ENCODE data around the gene FSTL5.
"Not testable (repeated sequence)": the region's sequence is repeated elsewhere in the genome, so short reads cannot be mapped to it uniquely, and the experiment has no call there.

The FSTL5 gene

GRCh38 chr4:161767116-161767515 lies 396.7 kb downstream of the FSTL5 start:
- Histone ChIP-seq H3K9me3 (ENCODE audit: insufficient read depth, low read length, severe bottlenecking) (peaks cover 2% of the 10 kb centered on the region), H3K4me2 (ENCODE audit: insufficient read depth, low read length) (no peak overlapping the region), H3K4me3 (ENCODE audit: low read depth in 1 of 2, low read length in 2 of 2) (no peak overlapping the region), H3K79me2 (ENCODE audit: insufficient read depth, low read length) (no peaks in the 10 kb centered on the region), H3K4me1 (ENCODE audit: insufficient read depth, low read length) (no peaks in the 10 kb centered on the region), H3K9ac (ENCODE audit: low read depth, low read length) (no peak overlapping the region), H2AFZ (ENCODE audit: low read depth, low read length) (no peak overlapping the region), H3K27ac (ENCODE audit: low read length) (no peak overlapping the region), H3K27me3 (ENCODE audit: insufficient read depth, low read length, poor library complexity) (no peaks in the 10 kb centered on the region), H3K36me3 (ENCODE audit: insufficient read depth, low read length) (no peaks in the 10 kb centered on the region), H4K20me1 (ENCODE audit: insufficient read depth, low read length) (no peaks in the 10 kb centered on the region)
- no peak for TF ChIP-seq EZH2 (IDR thresholded peaks at IDR 0.05; ENCODE audit: borderline replicate concordance, low read depth, low read length, severe bottlenecking)
- no peak for TF ChIP-seq CTCF (IDR thresholded peaks at IDR 0.05; ENCODE audit: borderline replicate concordance, extremely low read depth, low read length, poor library complexity, severe bottlenecking)
- DNase-seq (no peak), ATAC-seq (ENCODE audit: insufficient read depth, low read depth) (no peak)

DNA sequence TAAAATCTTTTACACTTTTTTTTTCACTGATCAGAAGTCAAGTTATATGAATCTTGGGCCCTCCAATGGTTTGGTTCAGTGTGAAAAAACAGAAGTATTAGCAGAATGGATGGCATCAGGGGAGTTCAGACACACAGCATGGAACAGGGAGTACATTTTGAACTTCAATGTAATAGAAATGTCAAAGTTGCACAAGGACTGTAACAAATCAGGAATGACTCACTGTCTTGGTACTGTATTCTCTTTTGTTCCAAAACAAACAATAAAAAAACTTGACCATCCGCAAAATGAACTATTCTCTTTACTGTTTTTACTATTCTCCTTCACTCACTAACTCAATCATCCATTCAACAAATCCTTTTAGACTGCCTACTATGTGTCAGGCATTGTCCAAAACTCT lies 401.0 kb downstream of the FSTL5 start:
- TF ChIP-seq CTCF (IDR thresholded peaks at IDR 0.05; ENCODE audit: borderline replicate concordance, extremely low read depth, low read length, poor library complexity, severe bottlenecking) (no peak), EZH2 (IDR thresholded peaks at IDR 0.05; ENCODE audit: borderline replicate concordance, low read depth, low read length, severe bottlenecking) (no peak)
- DNase-seq (no peak), ATAC-seq (ENCODE audit: insufficient read depth, low read depth) (no peak)
- Histone ChIP-seq H3K79me2 (ENCODE audit: insufficient read depth, low read length) (no peaks in the 10 kb centered on the region), H3K36me3 (ENCODE audit: insufficient read depth, low read length) (no peaks in the 10 kb centered on the region), H3K4me2 (ENCODE audit: insufficient read depth, low read length) (no peak overlapping the region), H3K4me1 (ENCODE audit: insufficient read depth, low read length) (no peaks in the 10 kb centered on the region), H4K20me1 (ENCODE audit: insufficient read depth, low read length) (no peaks in the 10 kb centered on the region), H3K27ac (ENCODE audit: low read length) (no peak overlapping the region), H2AFZ (ENCODE audit: low read depth, low read length) (no peak overlapping the region), H3K27me3 (ENCODE audit: insufficient read depth, low read length, poor library complexity) (no peaks in the 10 kb centered on the region), H3K9ac (ENCODE audit: low read depth, low read length) (no peak overlapping the region), H3K9me3 (ENCODE audit: insufficient read depth, low read length, severe bottlenecking) (peaks cover 2% of the 10 kb centered on the region), H3K4me3 (ENCODE audit: low read depth in 1 of 2, low read length in 2 of 2) (no peak overlapping the region)

DNA sequence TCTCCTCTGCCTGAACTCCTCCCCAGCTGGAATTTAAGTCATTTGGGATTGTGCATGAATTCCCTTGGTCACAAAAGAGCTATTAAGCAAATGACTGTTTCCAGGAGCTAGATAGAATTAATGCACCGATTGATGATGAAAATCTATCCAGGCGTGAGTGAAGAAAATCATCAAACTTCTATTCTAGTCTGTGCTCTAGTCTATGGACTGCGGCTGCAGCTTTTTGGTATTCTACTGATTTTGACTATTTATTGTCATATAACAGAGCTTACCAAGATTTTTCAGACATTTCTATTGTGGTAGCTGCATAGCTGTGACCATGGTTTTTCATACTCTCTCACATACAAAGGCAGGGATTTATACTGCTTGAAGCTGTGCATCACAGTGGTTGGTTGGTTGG lies 403.8 kb downstream of the FSTL5 start:
- Histone ChIP-seq H3K4me1 (ENCODE audit: insufficient read depth, low read length) (no peaks in the 10 kb centered on the region), H3K4me2 (ENCODE audit: insufficient read depth, low read length) (no peak overlapping the region), H4K20me1 (ENCODE audit: insufficient read depth, low read length) (no peaks in the 10 kb centered on the region), H3K36me3 (ENCODE audit: insufficient read depth, low read length) (no peaks in the 10 kb centered on the region), H3K4me3 (ENCODE audit: low read depth in 1 of 2, low read length in 2 of 2) (no peak overlapping the region), H3K79me2 (ENCODE audit: insufficient read depth, low read length) (no peaks in the 10 kb centered on the region), H2AFZ (ENCODE audit: low read depth, low read length) (no peak overlapping the region), H3K27ac (ENCODE audit: low read length) (no peak overlapping the region), H3K9ac (ENCODE audit: low read depth, low read length) (no peak overlapping the region), H3K27me3 (ENCODE audit: insufficient read depth, low read length, poor library complexity) (no peaks in the 10 kb centered on the region), H3K9me3 (ENCODE audit: insufficient read depth, low read length, severe bottlenecking) (no peaks in the 10 kb centered on the region)
- TF ChIP-seq EZH2 (IDR thresholded peaks at IDR 0.05; ENCODE audit: borderline replicate concordance, low read depth, low read length, severe bottlenecking) (no peak), CTCF (IDR thresholded peaks at IDR 0.05; ENCODE audit: borderline replicate concordance, extremely low read depth, low read length, poor library complexity, severe bottlenecking) (no peak)
- DNase-seq (no peak), ATAC-seq (ENCODE audit: insufficient read depth, low read depth) (no peak)

DNA sequence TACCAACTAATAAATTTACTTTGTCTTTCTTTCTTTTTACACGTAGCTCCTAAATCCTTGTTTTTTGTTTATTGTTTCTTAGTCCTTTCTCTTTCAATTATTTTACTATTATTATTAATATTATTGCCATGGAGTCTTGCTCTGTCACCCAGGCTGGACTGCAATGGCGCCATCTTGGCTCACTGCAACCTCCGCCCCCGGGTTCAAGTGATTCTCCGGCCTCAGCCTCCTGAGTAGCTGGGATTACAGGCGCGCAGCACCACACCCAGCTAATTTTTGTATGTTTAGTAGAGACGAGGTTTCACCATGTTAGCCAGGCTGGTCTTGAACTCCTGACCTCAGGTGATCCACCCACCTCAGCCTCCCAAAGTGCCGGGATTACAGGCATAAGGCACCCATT lies 405.4 kb downstream of the FSTL5 start:
- H3K4me1 ChIP-seq (ENCODE audit: insufficient read depth, low read length); H2AFZ ChIP-seq (ENCODE audit: low read depth, low read length); H3K9me3 ChIP-seq (ENCODE audit: insufficient read depth, low read length, severe bottlenecking); H3K79me2 ChIP-seq (ENCODE audit: insufficient read depth, low read length); H3K4me2 ChIP-seq (ENCODE audit: insufficient read depth, low read length); H4K20me1 ChIP-seq (ENCODE audit: insufficient read depth, low read length); H3K9ac ChIP-seq (ENCODE audit: low read depth, low read length); H3K27ac ChIP-seq (ENCODE audit: low read length); H3K4me3 ChIP-seq (ENCODE audit: low read depth in 1 of 2, low read length in 2 of 2); H3K36me3 ChIP-seq (ENCODE audit: insufficient read depth, low read length); DNase-seq; ATAC-seq (ENCODE audit: insufficient read depth, low read depth); H3K27me3 ChIP-seq (ENCODE audit: insufficient read depth, low read length, poor library complexity): not testable (repeated sequence)

Data from DND-41 (cell line).